B cell (primary cell): Measurements from ENCODE around the gene DOK7. TPM values are rescaled to one million over a fixed set of nuclear protein-coding genes. Genes with fewer than 3 reads are reported as not detected.

ENCODE experiments used
- ATAC-seq: fragments of 200-7000 bp; cut with Tn5 transposase; one replicate; pipeline ENCODE4 v1.10.0; 2021; ENCODE audit warnings: low read depth, mild to moderate bottlenecking, moderate number of reproducible peaks, moderate library complexity
- CTCF ChIA-PET: fragments of 350-600 bp; sonication (Branson Sonifier 250); formaldehyde crosslinking; loops from one replicate; lab custom pipeline; 2021; ENCODE audit warnings: antibody characterized with exemption, inconsistent platforms; lab: Charles Lee
- POLR2A ChIA-PET: fragments of 350-600 bp; sonication (Branson Sonifier 250); formaldehyde crosslinking; loops from one replicate; lab custom pipeline; 2021; ENCODE audit warnings: antibody characterized with exemption; lab: Charles Lee
- DNase-seq: peaks from one replicate; pipeline ENCODE4 v3.0.0; 2013
- H2AFZ ChIP-seq: 2 replicates; pipeline ENCODE4 v1.6.1; 2012; ENCODE audit warnings: mild to moderate bottlenecking, low read depth, low read length; ENCODE audit not compliant: insufficient read depth, poor library complexity, severe bottlenecking
- H3K27ac ChIP-seq, 2 donors: 1 replicate in 1 of 2; 2 replicates in 1 of 2; pipeline ENCODE4 v1.5.1; 2012 to 2013; ENCODE audit warnings: low read length in 2 of 2, mild to moderate bottlenecking in 2 of 2, moderate library complexity in 1 of 2
- H3K27me3 ChIP-seq, 4 experiments: fragments of 200-600 bp in 1 of 4; sonication (generic) in 1 of 4; replicated peaks in 1 of 4; 1 replicate in 2 of 4; 2 replicates in 2 of 4; pipeline versions ENCODE4 v1.6.1 to v1.7.0; 2013 to 2016; ENCODE audit warnings: low read length in 3 of 4, mild to moderate bottlenecking in 2 of 4, mixed read lengths in 1 of 4, moderate library complexity in 1 of 4; ENCODE audit not compliant: insufficient read depth in 4 of 4, control insufficient read depth in 3 of 4; ENCODE audit errors: control extremely low read depth in 1 of 4
- H3K36me3 ChIP-seq, 2 experiments: replicated peaks in 1 of 2; 1 replicate in 1 of 2; 2 replicates in 1 of 2; pipeline versions ENCODE4 v1.6.1 to v1.7.1; 2013; ENCODE audit warnings: low read length in 1 of 2; ENCODE audit not compliant: insufficient read depth in 2 of 2, control insufficient read depth in 1 of 2; ENCODE audit errors: control extremely low read depth in 1 of 2, extremely low read depth in 1 of 2
- H3K4me1 ChIP-seq, 2 donors: fragments of 200-600 bp in 1 of 2; sonication (generic) in 1 of 2; 1 replicate in 1 of 2; 2 replicates in 1 of 2; pipeline versions ENCODE4 v1.5.1 to v1.6.1; 2013 to 2017; ENCODE audit warnings: low read length in 2 of 2; ENCODE audit not compliant: control insufficient read depth in 2 of 2, insufficient read depth in 2 of 2
- H3K4me2 ChIP-seq: replicated peaks from 2 replicates; pipeline ENCODE3; 2012; ENCODE audit warnings: mild to moderate bottlenecking, low read depth, low read length; ENCODE audit not compliant: poor library complexity, severe bottlenecking
- H3K4me3 ChIP-seq, 5 experiments: fragments of 200-600 bp in 1 of 5; sonication (generic) in 1 of 5; 1 replicate in 3 of 5; 2 replicates in 2 of 5; pipeline versions ENCODE4 v1.5.1 to v1.7.0; 2011 to 2016; ENCODE audit warnings: low read length in 4 of 5, mild to moderate bottlenecking in 4 of 5, low read depth in 2 of 5, control low read depth in 1 of 5, moderate library complexity in 1 of 5; ENCODE audit not compliant: insufficient read depth in 1 of 5; ENCODE audit errors: control extremely low read depth in 1 of 5, extremely low read depth in 1 of 5
- H3K79me2 ChIP-seq: fragments of 200-600 bp; sonication (generic); one replicate; pipeline ENCODE4 v1.6.0; 2016; ENCODE audit warnings: low read length; ENCODE audit not compliant: control insufficient read depth, insufficient read depth
- H3K9ac ChIP-seq: fragments of 200-600 bp; sonication (generic); 2 replicates; pipeline ENCODE4 v1.6.1; 2017; ENCODE audit warnings: mild to moderate bottlenecking, low read length, moderate library complexity
- H3K9me3 ChIP-seq, 3 donors: one replicate each; pipeline versions ENCODE4 v1.6.1 to v1.7.1; 2013; ENCODE audit warnings: low read length in 2 of 3; ENCODE audit not compliant: control insufficient read depth in 2 of 3, insufficient read depth in 1 of 3; ENCODE audit errors: control extremely low read depth in 1 of 3
- H4K20me1 ChIP-seq: 2 replicates; pipeline ENCODE4 v1.6.0; 2012; ENCODE audit warnings: mild to moderate bottlenecking, low read length; ENCODE audit not compliant: insufficient read depth, control insufficient read depth, poor library complexity, severe bottlenecking
- H3K27ac Mint-ChIP-seq: one replicate; pipeline ENCODE4 v1.8.0; 2021; ENCODE audit warnings: mixed read lengths
- H3K27me3 Mint-ChIP-seq: one replicate; pipeline ENCODE4 v1.8.0; 2021; ENCODE audit warnings: mixed read lengths
- H3K4me1 Mint-ChIP-seq: one replicate; pipeline ENCODE4 v1.8.0; 2021; ENCODE audit warnings: mixed read lengths
- H3K4me3 Mint-ChIP-seq: one replicate; pipeline ENCODE4 v1.8.0; 2021; ENCODE audit warnings: mixed read lengths
- H3K9me3 Mint-ChIP-seq: one replicate; pipeline ENCODE4 v1.8.0; 2022; ENCODE audit warnings: mixed read lengths; ENCODE audit not compliant: insufficient read depth
- CTCF ChIP-seq: fragments of 200-600 bp; IDR thresholded peaks from one replicate; pipeline ENCODE4 v1.8.0; 2022; ENCODE audit warnings: antibody characterized with exemption, mild to moderate bottlenecking
- EZH2 ChIP-seq: IDR thresholded peaks from 2 replicates; pipeline ENCODE4 v1.6.1; 2012; ENCODE audit warnings: borderline replicate concordance, low read depth, mild to moderate bottlenecking, moderate library complexity, low read length; ENCODE audit not compliant: insufficient read depth, poor library complexity, severe bottlenecking
- WGBS: methylation state at CpG from one replicate; pipeline ENCODE4 v1.1.5; 2013; ENCODE audit warnings: missing lambda C conversion rate; ENCODE audit not compliant: insufficient coverage; 5-methylcytosine and 5-hydroxymethylcytosine counted together
- intact Hi-C: fragments of 100-400 bp; cut with micrococcal nuclease; formaldehyde crosslinking; loops from one replicate; pipeline ENCODE4 v1.10.0; 2022
- polyA plus RNA-seq: library from polyadenylated mRNA; depleted of rRNA; stranded (reverse); fragments of >200 nt; gene quantifications from 2 replicates; pipeline ENCODE4 v1.2.3, GENCODE V29; 2012
- total RNA-seq, 2 donors: library from RNA; stranded (reverse); fragments of 120-200 nt in 1 of 2; gene quantifications; 1 replicate in 1 of 2; 2 replicates in 1 of 2; pipeline versions ENCODE4 v1.2.3 to v1.2.4, GENCODE V29; 2013 to 2022

Gene DOK7
- total and polyA plus RNA-seq, 2 donors (not counting 1 experiment from before 2014, with no cell fraction given), result 24.1 to 24.8 TPM

GRCh38 chr4:3447431-3448395 is 15.4 kb upstream of the DOK7 start:
- CTCF ChIA-PET, result interaction anchor here (0.9 kb wide), 1 partner anchor 102 kb away, joined by 3 read pairs; no protein-coding TSS in a partner anchor
- no peak overlapping the region for H3K4me3 Mint-ChIP-seq
- POLR2A ChIA-PET, result no interaction called here

More at GRCh38 chr4:3447431-3448395, 15.4 kb upstream of the DOK7 start:
- Histone ChIP-seq H3K4me3 (no peak overlapping the region), H3K4me2 (no peak overlapping the region), H3K27me3 (peaks cover 0 to 5% (median 0%) of the 10 kb centered on the region in 4 experiments), H3K79me2 (no peaks in the 10 kb centered on the region), H2AFZ (no peak overlapping the region), H3K36me3 (no peaks in the 10 kb centered on the region), H3K9ac (no peak overlapping the region), H3K4me1 (peaks cover 0 to 10% of the 10 kb centered on the region in 2 donors), H3K9me3 (no peaks in the 10 kb centered on the region), H4K20me1 (no peaks in the 10 kb centered on the region), H3K27ac (no peak overlapping the region)
- H3K4me1 Mint-ChIP-seq, result no peaks in the 10 kb centered on the region
- ATAC-seq, result no peak
- H3K27ac Mint-ChIP-seq, result no peak overlapping the region
- intact Hi-C loops, result loop anchor here (10.0 kb wide), 1 partner anchor 243 kb away; no protein-coding TSS in a partner anchor
- no peak for DNase-seq
- WGBS, result 96% methylated on average over 50 of the region's 53 CpGs
- TF ChIP-seq CTCF (no peak), EZH2 (no peak)
- H3K27me3 Mint-ChIP-seq, result peaks cover 5% of the 10 kb centered on the region
- H3K9me3 Mint-ChIP-seq, result no peaks in the 10 kb centered on the region
